G401.6 (cell line): ENCODE data around the gene TAF3.

Experiments
- FAIRE-seq: peaks from 2 replicates; lab custom pipeline; 2012; peaks lifted over from hg19 to GRCh38; lab: Jason Lieb, UNC

Gene TAF3

DNA sequence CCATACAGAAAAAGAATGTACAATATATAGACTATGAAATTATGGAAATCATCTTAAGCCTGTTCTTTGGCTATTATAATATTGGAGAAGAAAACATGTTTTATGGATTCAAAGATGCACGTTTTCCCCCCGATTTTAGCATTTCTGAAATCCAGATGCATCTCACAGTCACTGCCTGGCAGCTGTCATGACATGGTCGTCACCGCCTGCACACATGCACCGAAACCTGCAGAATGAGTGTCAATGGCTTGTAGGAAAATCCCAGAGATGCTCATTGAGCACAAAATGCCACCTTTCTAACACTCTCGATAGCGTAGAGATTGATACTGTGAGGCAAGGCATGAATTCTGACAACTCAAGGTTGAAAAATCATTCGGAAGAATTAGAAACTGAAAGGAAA is 115.5 kb downstream of the TAF3 start:
- FAIRE-seq: no peak

DNA sequence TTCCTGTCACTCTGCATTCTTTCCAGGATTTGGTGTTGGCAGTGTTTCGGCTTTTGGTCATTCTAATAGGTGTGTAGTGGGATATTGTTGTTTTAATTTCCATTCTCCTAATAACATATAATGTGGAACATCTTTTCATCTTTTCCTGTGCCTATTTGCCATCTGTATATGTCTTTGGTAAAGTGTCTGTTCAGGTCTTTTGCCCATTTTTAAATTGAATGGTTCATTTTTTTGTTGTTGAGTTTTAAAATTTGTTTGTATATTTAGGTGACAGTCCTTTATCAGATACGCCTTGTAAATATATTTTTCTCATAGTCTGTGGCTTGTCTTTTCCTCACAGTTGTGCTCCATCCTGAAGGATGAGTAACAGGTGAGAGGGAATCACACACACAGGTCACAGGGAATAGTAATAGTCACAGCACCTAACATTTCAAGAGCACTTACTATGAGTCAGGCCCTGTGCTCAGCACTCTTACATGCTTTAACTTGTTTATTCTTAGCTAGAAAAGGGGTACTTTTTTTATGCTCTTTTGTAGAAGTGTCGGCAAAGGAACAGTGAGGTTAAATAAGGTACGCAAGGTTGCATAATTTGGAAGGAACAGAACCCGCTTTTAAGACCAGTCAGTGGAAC is 119.1 kb downstream of the TAF3 start:
- no peak for FAIRE-seq

DNA sequence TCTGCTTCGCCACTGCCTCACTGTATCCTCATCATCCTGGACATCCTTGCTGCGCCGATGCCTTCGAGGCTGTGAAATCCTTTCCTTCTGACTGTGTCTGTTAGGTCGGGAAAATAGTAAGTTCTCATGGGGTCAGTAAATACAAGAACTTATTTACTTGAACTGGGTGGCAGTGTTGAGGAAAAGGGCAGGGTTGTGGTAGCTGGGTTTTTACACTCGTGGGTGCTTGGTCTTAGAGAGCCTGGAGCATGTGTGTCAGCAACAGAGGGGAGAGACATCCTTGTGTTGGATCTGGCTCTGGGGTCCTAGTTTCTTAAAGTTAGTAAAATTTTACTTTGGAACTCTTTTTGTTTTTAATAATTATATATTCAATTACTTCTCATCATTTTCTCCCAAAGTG is 123.3 kb downstream of the TAF3 start:
- no peak for FAIRE-seq

DNA sequence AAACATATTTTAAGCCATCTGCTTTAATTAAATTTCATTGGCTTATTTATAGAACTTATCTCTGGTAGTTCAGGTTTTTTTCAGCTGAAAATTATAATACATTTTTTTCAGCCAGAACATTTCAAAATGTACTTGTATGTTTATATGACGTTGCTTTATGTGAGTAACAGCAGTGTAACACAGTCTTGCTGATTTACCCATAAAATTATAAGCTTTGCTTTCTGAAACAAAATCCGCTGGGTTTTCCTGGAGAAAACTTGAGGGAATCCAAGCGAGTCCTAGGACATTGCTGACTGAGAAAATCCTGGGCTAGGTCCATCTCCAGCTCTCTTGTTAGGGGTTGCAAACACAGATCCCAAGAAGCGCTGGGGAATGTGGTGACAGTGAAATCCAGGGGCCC is 124.0 kb downstream of the TAF3 start:
- no peak for FAIRE-seq

DNA sequence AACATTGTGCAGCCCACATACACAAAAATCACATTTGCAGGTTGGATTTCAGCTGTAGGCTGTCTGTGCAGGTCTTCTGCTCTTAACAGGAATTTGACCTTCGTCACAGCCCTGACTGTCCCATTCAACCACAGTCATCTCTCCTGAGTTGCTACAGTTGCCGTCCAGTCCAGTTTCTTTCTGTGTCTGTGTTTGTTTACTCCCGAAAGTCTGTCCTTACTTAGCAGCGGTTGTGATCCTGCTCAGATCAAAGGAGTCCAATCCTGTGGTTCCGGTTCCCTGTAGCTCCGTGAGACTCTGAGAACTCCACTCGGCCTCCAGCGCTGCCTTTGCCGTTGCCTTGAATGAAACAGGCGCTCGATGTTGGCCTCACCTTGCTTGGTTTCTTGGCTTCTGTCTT is 124.6 kb downstream of the TAF3 start:
- no peak for FAIRE-seq

DNA sequence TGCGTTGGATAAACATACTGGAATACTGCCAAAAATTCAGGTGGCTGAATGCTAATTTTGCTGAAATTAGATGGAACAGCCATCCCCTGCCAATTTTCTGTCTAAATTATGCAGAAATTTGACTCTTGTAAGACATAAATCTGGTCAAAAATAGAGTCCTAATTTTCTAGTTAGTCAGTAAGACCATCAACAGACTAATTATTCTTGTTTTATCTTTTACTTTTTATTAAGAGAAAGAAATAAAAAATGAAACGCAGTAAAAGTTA is 125.8 kb downstream of the TAF3 start:
- FAIRE-seq: no peak

DNA sequence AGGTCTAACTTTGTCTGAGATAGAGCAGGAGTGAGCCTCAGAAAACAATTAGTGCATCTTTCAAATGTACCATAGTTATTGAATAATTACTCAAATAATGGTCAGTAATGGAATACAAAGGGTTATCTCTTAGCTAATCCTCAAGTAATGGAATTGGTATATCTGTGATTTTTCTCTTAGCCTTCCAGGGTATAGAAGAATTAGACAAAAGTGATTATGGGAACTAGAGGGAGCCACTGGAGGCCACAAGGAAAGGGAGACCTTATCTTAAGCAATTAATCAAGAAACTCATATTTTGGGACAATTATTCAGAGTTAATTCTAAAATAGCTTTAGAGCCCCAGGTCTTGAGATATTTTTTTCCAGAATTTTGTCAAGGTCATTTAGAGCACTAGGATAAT is 126.2 kb downstream of the TAF3 start:
- FAIRE-seq: no peak

DNA sequence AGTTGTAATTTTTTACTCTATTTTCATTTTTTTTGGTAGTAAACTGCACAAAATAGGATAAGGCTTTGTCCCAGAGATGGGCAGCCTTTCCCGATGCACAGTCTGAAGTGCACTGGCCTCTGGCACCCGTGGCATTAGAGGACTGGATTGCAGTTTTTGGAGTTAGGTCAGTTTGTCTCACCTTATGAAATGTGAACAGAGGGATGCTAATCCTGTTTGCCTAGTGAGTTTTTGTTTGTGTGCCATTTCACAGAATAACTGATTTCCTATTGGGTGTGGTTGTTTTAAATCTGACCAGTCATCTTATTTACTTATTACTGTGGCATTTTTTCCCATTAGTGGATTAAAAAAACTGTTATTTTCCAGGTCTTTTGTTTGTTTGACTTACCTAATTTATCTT is 126.7 kb downstream of the TAF3 start:
- no peak for FAIRE-seq

DNA sequence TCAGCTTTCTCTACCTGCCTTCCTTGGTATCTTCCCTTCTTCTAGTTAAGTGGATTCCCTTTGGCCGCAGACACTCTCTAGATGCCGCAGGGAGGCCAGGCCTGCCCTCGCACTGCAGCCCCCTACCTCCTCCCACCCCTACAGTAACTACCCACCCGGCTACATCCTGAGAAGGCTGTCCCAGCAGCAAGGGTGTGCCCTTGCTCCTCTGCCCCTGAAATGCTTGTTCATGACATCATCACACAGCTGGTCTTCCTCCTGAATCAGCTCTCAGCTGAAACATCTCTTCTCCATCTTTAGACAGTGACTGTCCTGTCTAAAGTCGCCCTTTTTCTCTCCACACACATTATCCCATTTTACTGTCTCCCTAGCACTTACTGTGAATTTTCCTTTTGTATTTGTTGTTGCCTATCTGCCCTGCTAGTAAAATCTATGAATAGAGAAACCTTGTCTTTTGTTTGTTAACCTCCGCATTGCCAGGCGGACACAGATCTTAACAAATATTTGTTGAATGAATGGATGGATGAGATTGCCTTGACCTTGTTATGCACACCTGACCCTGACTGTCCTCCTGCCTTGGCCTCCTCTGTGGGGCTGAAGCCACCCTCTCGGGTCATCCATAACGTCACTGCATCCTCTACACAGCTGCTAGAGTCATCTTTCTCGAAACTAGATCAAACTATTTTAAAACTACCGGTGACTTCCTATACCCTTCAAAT is 127.3 kb downstream of the TAF3 start:
- no peak for FAIRE-seq

DNA sequence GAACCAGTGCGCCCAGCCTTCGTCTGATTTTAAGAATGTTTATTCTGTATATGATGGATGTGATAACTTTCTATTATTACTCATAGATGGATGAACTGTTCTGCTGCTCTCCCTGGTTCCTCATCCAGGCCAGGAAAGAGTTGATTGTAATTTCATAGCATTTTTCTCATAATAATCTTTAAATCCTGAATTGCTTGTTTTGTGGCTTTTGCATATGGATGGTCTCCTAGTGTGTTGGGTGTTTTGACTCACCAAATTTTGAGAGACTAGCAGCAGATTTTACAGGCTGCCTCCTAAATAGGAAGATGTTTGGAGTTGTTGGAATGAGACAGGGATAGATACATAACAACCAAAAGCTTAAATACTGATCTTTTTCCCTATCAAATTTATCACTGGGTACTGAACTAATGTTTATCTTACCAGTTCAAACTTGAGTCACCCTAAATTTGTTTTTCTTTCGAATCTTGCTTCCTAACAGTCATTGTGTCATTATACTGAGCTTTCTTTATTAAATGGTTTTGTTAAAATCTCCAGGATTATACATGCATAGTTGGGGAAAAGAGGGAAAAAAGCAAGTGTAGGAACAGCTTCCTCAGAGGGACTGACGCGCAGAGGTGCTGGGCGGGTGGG is 130.2 kb downstream of the TAF3 start:
- no peak for FAIRE-seq

DNA sequence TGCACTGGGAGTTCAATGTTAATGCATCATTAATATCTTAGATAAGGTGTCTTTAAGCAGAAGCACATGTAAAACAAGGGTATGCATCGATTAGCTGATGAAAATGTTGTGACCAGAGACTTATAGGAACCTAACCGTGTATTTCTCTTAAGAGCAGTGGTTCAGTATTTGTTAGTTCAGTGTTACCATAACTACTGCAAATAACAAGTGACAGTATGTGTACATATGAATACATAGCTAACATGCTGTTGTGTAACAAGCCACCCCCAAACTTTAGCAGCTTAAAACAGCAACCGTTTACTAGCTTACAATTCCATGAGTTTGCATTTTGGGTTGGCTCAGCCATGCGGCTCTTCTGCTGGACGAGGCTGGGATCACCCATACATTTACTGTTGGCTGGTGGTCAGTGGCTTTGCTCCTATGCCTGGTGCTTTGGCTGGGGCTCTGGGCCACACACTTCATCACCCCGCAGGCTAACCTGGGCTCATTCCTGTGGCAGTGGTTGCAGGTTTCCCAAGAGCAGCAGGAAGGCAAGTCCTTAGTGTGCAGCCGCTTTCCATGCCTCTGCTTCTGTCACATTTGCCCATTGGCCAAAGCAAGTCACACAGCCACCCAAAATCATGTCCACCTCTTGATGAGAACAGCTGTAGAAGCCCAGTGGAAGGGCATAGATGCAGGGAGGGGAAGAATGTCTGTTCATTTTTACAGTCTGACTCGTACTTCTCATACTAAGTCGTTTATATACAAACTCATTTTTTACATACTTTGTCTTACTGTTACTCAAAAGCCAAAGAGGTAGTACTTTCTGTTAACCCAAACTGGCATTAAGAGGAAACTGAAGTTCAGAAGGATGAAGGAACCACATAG is 132.9 kb downstream of the TAF3 start:
- FAIRE-seq: no peak

DNA sequence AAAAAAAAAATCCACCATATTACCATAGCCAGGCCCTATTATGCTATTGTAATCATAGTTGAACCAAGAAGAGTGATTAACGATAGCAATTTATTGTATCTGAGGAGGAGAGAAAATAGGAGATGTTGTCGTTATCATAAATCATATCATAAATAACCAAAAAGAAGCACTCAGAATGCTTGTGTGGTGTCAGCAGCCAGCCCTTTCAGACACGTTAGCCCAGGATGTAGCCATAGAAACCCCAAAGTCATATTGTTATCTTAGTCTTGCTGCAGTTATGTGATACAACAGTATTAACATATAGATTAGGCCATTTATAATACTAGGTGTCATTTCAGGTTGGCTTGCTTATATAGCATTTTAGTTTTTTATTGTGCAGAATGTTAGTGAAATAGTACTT is 134.0 kb downstream of the TAF3 start:
- no peak for FAIRE-seq

DNA sequence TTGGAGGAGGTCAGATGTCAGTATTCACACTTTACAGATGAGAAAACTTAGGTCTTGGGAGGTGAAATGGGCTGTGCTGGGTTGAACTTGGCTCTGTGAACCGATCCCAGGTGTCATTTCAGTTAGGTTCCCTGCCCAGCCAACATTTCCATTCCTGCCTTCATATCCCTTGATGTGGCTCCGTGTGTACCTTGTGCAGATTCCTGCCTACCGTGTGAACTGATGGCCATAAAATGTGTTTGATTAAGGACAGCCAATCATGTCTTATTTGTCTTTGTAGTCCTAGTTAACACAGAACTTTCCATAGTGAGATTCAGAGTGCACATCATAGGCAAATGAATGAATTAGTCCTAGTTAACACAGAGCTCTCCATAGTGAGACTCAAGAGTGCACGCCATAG is 135.1 kb downstream of the TAF3 start:
- FAIRE-seq: no peak

DNA sequence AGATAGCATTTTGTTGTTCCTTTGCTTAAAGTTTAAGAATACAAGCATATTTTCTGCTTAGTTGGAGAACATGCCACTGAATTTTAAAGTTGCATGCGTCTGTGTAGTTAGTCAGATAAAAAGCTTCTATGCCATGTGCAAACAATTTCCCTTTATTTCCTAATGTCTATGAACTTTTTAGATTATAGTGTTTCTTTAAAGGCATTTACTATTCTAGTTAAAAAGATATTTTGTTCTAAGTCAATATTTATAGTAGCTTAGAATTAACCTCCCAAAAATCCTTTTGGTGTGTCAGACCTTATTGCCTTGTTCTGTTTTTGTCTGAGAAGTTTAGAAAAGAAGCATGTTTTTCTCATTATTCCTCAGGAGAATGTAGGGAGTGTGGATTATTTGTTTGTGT is 137.1 kb downstream of the TAF3 start:
- FAIRE-seq: no peak

DNA sequence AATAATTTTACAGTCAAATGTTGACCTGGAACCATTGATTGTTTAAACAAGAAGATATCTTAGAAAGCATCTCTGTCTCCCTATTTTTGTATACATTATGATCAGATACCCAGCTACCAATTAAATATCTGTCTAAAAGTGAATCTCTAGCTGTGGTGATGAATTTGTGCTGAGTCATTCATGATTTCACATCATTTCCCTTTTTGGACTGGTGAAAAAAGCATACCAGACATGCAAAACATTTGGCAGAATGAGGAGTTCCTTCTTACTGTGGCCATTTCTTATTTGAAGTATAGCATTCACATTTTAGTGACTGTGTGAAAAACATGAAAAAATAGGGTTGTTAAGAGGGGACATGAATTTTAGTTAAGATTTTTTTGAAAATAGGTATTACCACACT is 138.2 kb downstream of the TAF3 start:
- no peak for FAIRE-seq

DNA sequence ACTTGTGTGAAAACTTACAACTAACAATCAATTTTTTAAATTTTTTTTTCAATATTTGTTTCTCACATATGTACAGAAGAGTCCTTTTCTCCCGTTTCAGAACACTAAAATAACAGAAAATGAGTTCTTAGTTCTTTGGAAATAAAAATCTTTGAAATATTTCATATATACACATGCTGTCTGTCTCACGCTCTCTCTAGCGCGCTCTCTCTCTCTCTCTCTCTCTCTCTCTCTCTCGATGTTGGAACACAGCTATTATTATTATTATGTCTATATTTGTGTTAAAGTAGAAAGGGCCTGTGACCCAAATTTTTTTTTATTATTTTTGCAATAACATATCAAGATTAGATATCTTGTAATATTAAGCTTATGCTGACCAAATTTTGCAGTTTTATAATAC is 139.3 kb downstream of the TAF3 start:
- no peak for FAIRE-seq

DNA sequence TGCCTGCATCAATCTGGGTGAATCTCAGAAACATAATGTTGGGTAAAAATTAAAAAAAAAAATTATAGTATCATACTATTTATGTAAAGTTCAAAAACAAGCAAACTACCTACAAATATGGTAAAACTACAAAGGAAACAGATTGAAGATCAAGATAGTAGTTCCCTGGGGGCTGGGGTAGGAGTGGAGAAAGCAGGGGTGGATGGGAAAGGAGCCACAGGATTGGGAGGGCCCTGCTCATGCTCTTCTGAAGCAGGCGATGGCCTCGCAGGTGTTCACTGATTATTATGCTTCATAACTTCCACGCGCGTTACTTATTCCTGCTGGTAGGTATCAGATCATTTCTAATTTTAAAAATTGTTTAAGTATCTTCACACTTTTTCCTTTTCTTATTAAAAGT is 140.1 kb downstream of the TAF3 start:
- no peak for FAIRE-seq

DNA sequence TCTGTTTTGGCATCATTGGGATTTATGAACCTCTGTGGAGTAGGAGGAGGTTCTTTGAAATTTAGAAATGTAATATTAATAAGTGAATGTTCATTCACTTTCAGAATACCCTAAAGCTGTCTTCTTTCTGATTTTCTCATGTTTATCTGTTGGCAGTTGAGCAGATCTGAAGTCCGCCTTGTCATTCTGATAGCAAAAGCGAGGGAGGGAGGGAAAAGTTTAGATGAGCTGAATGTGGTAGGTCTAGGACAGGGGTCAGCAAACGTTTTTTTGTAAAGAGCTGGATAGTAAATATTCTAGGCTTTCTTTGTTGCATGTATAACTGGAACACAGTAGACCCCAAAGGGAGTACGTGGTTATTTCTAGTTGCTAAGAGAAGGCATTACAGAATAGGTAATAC is 141.8 kb downstream of the TAF3 start:
- no peak for FAIRE-seq

DNA sequence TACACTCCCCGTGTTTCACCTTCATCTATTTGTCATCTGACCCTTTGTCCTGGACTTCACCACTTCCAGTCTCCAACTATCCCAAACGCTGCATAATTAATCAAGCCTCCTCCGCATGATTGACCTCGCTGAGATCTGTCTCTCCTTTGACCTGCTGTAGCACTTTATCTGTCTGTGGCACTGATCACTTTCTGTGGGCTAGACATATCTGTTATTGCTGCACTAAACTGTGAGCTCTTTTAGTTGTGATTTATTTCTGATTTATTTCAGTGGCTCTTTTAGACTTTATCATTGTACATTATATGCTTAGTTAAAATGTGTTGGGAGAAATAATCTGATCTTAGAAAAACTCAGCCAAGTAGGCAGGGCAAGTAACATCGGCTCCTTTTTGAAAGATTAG is 144.3 kb downstream of the TAF3 start:
- no peak for FAIRE-seq

DNA sequence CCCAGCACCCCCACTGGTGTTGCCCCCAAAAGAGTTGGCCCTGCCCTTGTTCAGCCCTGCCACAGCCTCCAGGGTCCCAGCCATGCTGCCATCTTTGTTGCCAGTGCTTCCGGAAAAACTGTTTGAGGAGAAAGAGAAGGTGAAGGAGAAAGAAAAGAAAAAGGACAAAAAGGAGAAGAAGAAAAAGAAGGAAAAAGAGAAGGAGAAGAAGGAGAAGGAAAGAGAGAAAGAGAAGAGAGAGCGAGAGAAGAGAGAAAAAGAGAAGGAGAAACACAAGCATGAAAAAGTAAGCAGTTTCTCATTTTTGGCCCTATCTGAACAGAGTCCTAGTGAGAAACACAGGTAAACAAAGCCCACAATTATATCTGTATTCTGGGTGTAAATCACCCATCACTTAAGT is 147.2 kb downstream of the TAF3 start:
- FAIRE-seq: no peak

DNA sequence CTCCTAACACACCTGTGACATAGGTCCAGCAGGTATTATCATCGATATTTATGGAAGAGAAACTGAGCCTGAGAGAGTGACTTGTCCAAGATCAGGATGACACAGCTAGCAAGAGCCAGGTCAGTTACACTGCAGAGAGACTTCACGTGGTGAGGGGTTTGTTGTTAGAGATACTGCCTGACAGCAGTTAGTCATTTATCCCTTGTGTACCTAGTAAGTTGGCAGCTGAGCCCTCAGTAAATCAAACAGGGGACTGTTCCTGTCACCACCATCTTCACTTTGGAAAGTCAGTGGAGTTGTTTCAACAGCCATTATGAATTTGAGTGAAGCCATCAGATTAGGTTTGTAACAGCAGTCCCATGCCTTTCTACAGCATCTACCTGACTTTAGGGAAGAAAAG is 148.7 kb downstream of the TAF3 start:
- no peak for FAIRE-seq

DNA sequence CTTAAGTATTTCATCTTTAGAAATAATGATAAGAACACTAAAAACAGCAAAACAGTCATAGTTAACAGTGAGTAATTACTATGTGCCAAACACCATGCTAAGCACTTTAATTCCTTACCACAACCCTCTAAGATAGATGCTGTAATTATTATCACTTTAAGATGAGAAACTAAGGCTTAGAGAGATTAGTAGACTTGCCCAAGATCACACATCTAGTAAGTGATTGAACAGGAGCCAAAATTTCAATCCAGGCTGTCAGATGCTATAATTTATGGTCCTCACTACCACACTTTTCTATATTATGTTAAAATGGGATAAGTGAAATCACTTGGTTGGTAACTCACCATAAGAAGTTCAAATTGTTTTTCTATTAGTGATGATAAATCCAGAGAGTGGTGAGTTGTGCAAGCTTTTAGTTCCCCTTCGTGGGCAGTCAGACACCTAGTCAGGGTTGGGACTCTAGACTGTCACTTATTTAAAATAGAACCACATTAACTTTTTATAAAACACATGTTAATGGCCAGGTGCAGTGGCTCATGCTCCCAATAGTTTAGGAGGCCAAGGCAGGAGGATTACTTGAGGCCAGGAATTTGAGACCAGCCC is 150.3 kb downstream of the TAF3 start:
- FAIRE-seq: no peak

DNA sequence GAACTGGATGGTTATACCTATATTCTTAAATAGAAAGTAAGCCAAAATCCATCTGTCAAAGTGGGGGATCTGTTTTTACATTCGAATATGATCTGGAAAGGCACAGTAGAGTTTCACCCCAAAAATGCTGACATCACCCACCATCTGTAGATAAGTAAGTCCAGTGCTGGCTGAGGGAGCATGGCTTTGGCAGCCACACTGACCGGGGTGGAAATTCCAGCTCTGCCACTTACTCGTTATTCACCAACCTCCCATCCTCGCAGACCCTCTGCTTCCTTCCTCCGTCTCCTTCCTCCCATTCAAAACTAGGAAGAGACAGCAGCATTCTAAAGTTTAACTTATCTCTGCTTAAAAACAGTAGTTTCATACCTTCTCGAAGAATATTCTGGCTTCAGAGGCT is 151.3 kb downstream of the TAF3 start:
- no peak for FAIRE-seq
